ENCODE data around the gene POMZP3.
A peak's percentile ranks its signal among the peaks of the same experiment; 100 is the strongest.
"Not testable (repeated sequence)": the region's sequence is repeated elsewhere in the genome, so short reads cannot be mapped to it uniquely, and the experiment has no call there.

Gene POMZP3

GRCh38 chr7:76586585-76587315 is 40.3 kb downstream of the POMZP3 start:
- DNase-seq: not testable (repeated sequence)

GRCh38 chr7:76583636-76584281 is 43.3 kb downstream of the POMZP3 start:
- DNase-seq: peak; percentile 77

GRCh38 chr7:76582848-76583631 is 44.0 kb downstream of the POMZP3 start:
- peak; percentile 92 for DNase-seq

GRCh38 chr7:76575919-76576655 is 51.0 kb downstream of the POMZP3 start:
- DNase-seq: peak; percentile 7

GRCh38 chr7:76575431-76575830 is 51.6 kb downstream of the POMZP3 start:
- not testable (repeated sequence) for DNase-seq

GRCh38 chr7:76572296-76572695 is 54.8 kb downstream of the POMZP3 start:
- not testable (repeated sequence) for DNase-seq

- peak; percentile 49 for DNase-seq
Measured at GRCh38 chr7:76570324-76570775, 56.7 kb downstream of the POMZP3 start.

- peak; percentile 58 for DNase-seq
Measured at GRCh38 chr7:76568742-76569141, 58.3 kb downstream of the POMZP3 start.

GRCh38 chr7:76567753-76568152 is 59.3 kb downstream of the POMZP3 start:
- not testable (repeated sequence) for DNase-seq

- DNase-seq: not testable (repeated sequence)
Measured at GRCh38 chr7:76567311-76567710, 59.8 kb downstream of the POMZP3 start.

GRCh38 chr7:76565001-76565400 is 62.1 kb downstream of the POMZP3 start:
- not testable (repeated sequence) for DNase-seq

GRCh38 chr7:76561342-76561741 is 65.7 kb downstream of the POMZP3 start:
- not testable (repeated sequence) for DNase-seq

GRCh38 chr7:76560157-76560556 is 66.9 kb downstream of the POMZP3 start:
- not testable (repeated sequence) for DNase-seq

All from fibroblast of skin of right biceps (primary cell).